ENCODE results near the gene AXIN2. TPM values are rescaled to one million over a fixed set of nuclear protein-coding genes. Genes with fewer than 3 reads are reported as not detected.

The AXIN2 gene
- total RNA-seq, 4 donors from 2014 or later, result 23.9 to 54.3 (median 42.8) TPM

GRCh38 chr17:65479282-65479681 is 82.2 kb downstream of the AXIN2 start:
- Histone ChIP-seq H3K27ac (no peak overlapping the region), H3K27me3 (no peaks in the 10 kb centered on the region), H3K4me1 (peaks cover 11 to 19% of the 10 kb centered on the region in 2 donors), H3K4me3 (replicated peaks in 1 of 3) (no peak overlapping the region), H3K9me3 (no peaks in the 10 kb centered on the region), H3K36me3 (no peaks in the 10 kb centered on the region)
- 93% methylated on average over 2 of the region's 2 CpGs for WGBS, 2 donors
- no peak for DNase-seq
- TF ChIP-seq POLR2A (IDR thresholded peaks at IDR 0.05), result no peak
- TF ChIP-seq, protein P1, sequence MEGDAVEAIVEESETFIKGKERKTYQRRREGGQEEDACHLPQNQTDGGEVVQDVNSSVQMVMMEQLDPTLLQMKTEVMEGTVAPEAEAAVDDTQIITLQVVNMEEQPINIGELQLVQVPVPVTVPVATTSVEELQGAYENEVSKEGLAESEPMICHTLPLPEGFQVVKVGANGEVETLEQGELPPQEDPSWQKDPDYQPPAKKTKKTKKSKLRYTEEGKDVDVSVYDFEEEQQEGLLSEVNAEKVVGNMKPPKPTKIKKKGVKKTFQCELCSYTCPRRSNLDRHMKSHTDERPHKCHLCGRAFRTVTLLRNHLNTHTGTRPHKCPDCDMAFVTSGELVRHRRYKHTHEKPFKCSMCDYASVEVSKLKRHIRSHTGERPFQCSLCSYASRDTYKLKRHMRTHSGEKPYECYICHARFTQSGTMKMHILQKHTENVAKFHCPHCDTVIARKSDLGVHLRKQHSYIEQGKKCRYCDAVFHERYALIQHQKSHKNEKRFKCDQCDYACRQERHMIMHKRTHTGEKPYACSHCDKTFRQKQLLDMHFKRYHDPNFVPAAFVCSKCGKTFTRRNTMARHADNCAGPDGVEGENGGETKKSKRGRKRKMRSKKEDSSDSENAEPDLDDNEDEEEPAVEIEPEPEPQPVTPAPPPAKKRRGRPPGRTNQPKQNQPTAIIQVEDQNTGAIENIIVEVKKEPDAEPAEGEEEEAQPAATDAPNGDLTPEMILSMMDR (IDR thresholded peaks at IDR 0.05), result no peak
- intact Hi-C loops (cut with DNase I), result no loop called here

Data from thyroid gland (tissue), 4 donors.